CD4-positive, alpha-beta T cell treated with Interleukin-15 for 4 hours (primary cell): ENCODE results near the gene PPP1R14D.
"Not testable (repeated sequence)": the region's sequence is repeated elsewhere in the genome, so short reads cannot be mapped to it uniquely, and the experiment has no call there.

Source experiments
- DNase-seq: peaks from one replicate; pipeline ENCODE4 v3.0.0-alpha.2; 2020; ENCODE audit warnings: low spot score

The PPP1R14D gene, protein sequence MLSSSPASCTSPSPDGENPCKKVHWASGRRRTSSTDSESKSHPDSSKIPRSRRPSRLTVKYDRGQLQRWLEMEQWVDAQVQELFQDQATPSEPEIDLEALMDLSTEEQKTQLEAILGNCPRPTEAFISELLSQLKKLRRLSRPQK

DNA sequence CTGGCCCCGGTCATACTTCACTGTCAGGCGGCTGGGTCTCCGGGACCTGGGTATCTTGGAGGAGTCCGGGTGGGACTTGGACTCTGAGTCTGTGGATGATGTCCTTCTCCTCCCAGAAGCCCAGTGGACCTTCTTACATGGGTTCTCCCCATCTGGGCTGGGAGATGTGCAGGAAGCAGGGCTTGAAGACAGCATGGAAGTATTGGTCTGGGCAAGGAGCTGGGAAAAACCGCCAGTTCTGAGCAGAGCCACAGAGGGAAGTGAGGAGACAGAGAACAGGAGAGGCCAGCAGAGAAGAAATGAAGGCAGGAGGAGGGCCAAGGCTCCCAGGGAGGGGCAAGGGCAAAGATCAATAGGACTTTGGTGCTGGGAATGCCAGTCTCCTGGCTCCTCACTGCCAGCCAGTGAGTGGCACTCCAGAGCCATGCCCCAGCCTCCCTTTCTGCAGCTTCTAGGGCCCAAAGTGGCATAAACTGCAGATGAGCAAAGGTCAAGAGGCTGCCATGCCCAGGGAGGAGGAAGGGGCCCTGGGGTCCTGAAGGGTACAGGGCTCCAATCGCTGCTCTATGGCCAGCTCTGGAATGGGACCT is at the start of gene PPP1R14D:
PPP1R14D (minus strand) TSS at position 262 of the 590 bp plus-strand sequence; CDS start at position 195, 67 bp downstream.
- DNase-seq: no peak

DNA sequence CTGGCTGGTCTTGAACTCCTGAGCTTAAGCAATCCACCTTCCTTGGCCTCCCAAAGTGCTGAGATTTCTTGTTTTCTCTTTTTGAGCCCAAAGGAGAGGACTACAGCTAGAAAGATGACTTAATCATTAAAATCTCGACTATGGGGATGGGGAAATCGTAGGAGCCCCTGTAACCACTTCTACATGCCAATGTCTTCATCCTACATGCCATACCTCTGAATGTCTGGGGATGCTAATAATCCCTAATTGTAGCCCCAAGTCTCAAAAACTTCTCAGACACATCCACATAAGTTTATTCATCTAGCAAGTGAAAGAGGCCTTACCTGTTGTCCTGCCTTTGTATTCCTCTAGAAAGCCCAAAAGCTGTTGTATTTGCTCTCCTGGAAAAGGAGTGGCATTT is 49.2 kb upstream of the PPP1R14D start:
- DNase-seq: no peak

DNA sequence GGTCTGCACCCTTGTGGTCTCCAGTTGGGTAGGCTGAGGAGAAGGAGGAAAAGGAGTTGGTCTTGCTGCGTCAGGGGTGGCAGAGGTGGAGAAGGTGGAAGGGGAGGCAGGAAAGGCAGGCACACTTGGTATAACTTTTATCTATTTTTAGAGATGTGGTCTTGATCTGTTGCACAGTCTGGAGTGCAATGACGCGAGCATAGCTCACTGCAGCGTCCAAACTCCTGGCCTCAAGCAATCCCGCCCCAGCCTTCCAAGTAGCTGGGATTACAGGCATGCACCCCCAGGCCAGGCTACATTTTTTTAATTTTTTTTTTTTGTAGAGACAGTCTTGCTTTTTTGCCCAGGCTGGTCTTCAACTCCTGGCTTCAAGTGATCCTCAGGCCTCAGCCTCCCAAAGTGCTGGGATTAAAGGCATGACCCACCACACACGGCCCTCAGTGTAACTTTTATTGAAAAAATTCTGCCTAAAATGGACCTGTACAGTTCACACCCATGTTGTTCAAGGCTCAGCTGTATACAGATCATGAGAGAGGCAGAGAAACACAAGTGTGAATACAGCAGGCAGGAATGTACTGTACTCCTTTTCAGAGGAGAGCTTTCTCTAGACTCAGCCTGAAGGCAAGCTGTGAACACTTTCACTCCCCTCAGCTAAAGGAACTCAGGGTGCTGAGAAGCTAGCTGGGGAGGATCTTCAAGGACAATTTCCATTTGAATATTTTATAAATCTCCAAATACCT is 47.7 kb upstream of the PPP1R14D start:
- no peak for DNase-seq

DNA sequence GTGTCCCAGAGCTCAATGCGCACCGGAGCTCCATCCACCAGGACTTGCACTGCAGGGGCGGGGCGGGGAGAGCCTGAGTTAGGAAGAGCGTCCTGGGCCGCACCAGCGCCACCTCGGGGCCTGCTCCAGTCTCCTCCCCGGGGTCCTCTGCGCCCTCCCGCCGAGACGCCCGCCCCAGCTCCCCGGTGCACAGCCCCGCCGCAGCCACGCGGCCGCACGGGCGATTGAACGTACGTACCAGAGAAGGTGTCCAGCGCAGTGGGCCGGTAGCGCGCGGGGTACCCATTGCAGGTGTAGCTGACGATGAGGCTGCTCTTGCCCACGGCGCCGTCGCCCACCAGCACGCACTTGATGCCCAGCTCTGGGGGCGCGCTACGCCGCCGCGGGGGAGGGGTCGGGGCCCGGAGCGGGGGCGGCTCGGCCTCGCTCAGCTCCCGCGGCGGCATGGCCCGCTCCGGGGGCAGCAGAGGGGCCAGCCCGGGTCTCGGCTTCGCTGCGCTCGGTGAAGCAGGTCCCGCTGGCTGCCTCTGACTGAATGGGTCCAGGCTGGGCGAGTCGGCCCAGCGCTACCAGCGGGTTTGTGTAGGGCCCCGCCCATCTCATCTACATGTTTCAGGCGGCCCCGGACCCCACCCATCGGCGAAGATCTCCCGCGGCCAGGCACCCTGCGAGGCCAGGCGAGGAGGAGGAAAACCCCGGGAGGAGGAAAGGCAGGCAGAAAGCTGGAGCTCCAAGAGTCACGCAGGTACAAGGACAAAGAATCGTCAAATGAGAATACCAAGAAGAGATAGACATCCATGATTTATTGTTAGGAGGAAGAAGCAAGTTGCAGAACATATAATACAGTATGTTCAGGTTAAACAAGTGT is 45.4 kb upstream of the PPP1R14D start, which contains the start of gene RHOV:
RHOV (minus strand) TSS at position 541 of the 868 bp plus-strand sequence; CDS start at position 446, 95 bp downstream.
- DNase-seq: peak; percentile 45

DNA sequence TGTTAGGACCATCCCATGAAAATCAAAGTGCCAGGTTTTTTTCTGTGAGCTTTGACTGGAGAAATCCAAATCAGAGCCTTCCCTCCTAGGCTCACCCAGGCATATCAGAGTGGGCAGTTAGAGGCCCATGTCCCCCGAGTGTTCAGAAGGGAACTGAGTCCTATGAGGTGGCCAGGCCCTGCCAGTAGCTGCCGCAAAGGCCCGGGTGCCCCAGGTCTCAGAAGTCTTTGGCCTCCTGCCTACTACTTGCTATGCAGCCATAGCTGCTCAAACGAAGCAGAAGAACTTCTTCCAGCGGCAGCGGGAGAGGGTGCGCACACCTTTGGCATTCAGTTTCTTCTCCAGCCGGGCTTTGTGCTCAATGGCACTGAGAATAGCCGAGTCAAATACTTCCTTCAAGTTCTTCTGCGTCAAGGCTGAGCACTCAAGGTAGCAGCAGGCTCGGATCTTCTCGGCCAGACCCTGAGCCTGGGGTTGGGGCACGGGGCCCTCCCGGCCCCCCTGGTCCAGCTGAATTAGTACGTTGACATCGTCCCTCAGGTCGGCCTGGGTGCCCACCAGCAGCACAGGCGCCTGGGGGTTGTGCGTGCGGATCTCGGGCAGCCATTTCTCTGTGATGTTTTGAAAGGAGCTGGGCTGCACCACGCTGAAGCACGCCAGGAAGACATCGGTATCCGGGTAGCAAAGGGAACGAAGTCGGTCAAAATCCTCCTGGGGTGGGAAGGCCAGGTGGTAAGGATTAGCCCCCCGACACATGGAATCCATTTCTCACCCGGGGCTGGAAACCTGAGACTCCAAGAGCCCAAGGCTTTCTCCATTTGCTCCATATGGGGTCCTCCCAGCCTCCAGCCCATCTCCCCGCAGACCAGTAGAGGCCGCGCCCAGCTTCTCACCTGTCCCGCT is 44.5 kb upstream of the PPP1R14D start:
- no peak for DNase-seq

DNA sequence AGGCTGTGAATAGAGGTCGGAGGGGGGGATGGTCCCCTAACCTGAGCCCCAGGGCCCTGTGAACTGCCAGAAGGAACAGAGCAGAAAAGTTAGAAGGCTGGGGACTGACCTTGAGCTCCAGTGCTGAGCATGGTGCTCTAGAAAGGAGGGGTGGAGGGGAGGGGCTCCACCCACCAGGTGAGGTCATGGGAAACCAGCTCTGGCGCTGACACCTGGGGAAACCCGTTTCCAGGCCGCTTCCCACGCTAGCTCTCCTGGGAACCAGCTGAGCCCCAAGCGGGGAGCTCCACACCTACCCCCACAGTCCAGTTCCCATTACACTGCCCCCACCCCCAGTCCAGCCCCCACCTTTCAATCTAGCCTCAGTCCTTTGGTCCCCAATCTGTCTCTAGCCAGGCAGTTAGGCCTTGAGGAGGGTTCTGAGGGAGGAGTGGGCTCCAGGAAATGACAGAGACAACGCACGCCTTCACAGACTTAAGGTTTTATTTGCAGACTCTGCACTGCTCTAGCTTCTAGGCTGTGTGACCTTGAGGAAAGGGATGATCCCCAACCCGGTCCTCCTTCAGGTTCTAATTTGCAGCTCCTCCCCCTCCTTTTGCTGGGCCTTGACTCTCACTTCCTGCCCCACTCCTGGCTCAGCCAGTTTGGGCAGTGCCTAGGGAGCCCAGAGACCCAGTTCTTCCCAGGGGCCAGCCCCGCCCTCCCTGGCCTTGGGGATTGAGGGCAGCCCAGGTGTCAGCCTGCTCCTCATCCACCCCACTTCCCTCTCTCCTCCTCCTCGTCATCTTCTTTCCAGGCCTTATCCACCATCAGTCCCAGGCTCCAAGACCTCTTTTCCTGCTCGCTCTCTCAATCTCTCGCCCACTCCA is 43.5 kb upstream of the PPP1R14D start:
- no peak for DNase-seq

DNA sequence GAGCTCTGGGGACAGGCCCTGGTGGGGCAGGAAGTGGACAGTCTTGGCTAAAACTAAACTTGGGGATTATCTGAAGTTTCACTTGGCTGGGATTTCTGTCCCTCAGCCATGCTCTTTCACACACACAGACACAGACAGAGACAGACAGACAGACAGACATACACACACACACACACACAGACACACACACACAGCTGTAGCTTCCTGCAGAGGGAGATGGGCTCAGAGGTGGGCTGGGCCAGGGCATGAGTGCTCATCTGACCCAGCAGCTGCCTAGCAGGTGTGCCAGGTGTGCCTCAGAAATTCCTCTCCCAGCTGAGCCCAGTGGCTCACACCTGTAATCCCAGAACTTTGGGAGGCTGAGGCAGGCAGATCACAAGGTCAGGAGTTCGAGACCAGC is 42.2 kb upstream of the PPP1R14D start:
- DNase-seq: no peak

DNA sequence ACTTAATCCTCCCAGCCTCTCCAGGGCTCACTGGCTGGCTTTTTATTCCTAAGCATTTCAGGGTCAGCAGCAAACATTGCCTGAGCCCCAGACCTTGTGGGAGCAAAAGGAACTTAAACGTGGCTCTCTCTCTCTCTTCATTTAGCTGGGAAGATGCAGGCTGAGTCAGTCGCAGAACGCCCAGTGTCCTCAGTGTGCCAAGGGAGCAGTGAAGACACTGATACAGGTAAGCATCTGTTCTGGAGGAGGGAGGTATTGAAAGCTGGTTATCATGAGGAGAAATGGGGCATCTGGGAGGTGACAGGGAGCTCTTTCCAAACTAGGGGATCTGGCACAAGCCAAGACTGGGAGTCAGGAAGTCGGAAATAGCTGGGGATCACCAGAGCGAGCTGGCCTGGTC is 41.2 kb upstream of the PPP1R14D start:
- no peak for DNase-seq

DNA sequence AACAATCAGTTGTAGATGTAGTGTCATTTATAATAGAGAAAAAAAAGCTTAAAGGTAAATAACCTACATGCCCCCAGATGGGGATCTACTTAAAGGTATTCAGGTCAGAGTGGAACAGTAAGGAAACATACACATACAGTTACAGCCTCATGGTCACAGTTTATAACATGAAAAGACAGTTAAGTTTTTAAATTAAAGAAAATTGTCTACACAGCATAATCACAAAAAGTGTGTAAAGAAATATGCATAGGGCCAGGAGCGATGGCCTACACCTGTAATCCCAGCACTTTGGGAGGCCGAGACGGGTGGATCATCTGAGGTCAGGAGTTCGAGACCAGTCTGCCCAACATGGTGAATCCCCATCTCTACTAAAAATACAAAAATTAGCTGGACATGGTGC is 38.7 kb upstream of the PPP1R14D start:
- DNase-seq: no peak

DNA sequence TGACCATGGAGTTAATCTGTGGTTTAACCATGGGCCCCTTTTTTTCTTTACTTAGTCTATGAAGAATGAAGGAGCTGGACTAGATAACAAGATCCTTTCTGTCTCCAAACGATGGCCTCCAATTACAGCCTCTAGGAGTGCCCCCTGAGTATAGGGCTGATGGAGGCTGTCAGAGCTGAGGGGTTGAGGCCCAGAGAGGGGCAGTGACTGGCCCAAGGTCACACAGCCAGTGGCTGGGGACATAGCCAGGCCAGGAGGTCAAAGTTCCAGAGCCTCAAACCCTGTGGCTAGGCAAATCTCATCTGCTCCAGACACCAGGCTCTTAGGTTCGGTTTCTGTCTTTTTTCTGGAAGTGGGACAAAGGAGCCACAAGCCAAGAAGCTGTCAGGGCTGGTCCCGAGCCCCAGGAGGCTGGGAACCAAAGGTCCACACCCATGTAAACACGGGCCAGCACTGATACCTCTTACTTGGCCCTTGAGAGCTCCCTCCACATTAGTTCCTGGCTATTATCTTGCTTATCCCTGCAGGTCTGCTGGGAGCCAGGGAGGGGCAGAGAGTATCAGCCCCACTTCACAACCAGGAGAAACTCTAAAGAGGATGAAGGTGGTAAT is 35.3 kb upstream of the PPP1R14D start:
- no peak for DNase-seq

DNA sequence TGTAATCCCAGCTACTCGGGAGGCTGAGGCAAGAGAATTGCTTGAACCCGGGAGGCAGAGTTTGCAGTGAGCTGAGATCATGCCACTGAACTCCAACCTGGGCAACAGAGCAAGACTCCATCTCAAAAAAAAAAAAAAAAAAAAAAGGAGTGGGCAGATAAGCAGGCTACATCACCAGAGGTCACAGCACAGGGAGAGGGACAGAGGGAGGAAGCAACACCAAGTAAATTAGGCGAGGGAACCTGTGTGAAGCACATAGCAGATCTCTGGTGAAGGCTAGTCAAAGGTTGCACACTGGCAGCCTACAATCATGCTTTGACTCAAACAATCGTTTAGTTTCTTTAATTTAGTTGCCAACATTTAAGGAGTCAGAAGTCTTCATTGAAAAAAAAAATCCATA is 32.6 kb upstream of the PPP1R14D start:
- not testable (repeated sequence) for DNase-seq

DNA sequence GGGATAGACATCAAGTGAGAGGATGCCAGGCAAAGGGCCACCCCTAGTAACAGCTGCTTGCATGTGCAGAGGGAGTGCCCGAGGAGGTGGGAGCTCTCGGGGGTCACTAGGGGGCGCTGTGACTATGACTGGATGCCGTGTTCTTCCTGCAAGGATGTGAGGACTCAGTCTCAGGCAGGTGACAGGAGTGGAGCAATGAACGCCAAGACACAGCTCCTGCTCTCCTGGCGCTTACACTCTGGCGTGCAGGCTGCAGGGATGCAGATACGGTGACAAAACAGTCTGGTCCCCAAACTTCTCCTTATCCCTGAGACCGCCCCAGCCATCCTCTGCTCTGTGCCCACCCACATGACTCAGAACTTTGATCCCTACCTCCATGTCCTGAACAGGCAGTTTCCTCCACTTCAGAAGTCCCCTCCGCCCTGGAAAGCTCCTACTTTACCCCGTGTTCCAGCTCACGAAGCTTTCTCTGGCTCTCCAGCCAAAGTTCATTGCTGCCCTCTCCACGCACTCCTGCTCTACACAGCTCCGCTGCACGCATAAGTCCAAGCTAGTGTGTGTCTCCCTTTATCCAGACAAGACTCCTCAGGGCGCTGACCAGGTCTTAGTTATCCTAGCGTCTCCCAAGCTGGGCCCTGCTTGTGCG is 30.8 kb upstream of the PPP1R14D start:
- DNase-seq: peak; percentile 79

DNA sequence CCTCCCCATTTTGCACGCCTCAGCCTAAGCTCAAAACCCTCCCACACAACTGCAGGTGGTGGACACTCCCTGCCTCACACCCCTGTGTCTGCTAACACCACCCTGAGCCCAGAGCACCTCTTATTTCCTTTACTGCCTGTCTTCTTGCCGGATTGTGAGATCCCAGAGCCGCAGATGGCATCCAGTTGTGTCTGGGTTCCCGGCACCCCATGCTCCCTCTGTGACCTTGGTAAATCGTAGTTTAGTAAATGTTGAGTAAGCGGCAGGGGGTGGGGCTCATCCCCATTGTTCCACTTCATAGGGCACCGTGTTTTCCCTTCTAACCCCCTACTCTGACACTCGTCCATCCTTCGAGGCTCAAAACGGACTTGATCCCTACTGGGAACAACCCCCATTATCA is 30.2 kb upstream of the PPP1R14D start:
- DNase-seq: no peak

DNA sequence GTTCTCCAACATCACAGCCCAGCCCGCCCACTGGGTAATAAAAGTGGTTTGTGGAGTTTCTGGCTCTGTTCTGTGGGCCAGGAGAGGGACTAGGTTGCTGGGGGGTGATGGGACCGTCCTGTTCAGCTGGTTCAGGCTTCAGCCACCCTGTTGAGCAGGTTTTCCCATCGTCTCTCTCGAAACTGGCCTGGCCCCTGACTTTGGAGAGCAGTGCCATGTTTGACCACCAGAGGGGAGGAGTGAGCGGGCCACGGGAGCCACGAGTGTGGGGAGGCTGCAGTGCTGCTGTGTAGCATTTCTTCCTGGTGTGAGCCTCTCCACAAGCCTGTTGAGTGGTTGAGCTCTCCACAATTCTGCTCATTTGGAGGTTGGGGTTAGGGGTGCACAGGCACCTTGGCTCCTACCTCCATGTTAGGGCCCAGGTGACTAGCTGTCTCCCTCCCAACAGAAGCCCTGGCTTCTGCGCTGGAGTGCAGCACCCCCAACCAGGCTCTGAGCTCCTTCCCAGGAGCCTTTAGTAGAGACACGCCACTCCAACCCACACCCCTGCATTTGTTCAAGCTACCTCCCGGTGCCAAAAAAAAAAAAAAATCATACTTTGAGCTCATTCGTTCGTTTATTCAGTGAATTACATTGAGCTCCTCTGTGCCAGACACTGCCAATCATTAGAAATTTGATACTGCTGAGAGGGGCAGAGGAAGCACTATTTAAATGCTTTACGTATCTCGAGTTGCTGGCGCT is 29.3 kb upstream of the PPP1R14D start:
- peak; percentile 83 for DNase-seq

DNA sequence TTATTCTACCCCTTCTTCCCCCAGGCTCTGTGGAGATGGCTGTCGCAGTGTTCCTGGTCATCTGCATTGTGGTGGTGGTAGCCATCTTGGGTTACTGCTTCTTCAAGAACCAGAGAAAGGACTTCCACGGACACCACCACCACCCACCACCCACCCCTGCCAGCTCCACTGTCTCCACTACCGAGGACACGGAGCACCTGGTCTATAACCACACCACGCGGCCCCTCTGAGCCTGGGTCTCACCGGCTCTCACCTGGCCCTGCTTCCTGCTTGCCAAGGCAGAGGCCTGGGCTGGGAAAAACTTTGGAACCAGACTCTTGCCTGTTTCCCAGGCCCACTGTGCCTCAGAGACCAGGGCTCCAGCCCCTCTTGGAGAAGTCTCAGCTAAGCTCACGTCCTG is 28.2 kb upstream of the PPP1R14D start:
- no peak for DNase-seq

DNA sequence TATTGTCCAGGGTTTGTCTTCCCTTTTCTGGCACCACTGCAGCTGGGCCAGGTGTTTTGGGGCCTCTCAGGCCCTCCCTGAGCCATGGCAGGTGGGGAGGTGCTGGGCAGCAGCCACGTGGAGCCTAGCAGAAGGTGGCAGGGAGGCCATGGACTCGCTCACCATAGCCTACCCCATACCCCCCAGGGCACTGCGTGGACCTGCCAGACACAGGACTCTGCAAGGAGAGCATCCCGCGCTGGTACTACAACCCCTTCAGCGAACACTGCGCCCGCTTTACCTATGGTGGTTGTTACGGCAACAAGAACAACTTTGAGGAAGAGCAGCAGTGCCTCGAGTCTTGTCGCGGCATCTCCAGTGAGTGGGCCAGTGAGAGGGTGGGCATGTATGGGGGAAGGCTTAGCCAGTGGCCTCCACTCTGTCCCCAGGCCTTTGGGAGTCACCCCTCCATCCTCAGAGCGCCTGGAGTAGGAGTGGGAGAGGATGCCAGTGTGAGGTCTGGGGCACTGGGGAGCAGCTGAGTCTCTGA is 27.3 kb upstream of the PPP1R14D start:
- DNase-seq: no peak

DNA sequence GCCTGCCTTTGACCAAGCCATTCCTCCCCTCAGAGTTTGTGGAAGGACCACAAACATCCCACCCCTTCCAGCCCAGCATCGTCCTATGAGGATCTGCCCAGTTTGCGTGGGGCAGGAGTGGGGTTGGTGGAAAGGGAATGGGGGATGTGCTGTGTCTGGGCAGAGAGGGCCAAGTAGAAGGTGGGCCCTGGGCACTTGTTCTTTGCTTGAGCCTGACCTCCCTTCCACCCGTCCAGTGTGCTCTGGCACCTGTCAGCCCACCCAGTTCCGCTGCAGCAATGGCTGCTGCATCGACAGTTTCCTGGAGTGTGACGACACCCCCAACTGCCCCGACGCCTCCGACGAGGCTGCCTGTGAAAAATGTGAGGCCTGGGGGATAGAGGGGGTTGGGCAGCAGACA is 25.7 kb upstream of the PPP1R14D start:
- DNase-seq: no peak

DNA sequence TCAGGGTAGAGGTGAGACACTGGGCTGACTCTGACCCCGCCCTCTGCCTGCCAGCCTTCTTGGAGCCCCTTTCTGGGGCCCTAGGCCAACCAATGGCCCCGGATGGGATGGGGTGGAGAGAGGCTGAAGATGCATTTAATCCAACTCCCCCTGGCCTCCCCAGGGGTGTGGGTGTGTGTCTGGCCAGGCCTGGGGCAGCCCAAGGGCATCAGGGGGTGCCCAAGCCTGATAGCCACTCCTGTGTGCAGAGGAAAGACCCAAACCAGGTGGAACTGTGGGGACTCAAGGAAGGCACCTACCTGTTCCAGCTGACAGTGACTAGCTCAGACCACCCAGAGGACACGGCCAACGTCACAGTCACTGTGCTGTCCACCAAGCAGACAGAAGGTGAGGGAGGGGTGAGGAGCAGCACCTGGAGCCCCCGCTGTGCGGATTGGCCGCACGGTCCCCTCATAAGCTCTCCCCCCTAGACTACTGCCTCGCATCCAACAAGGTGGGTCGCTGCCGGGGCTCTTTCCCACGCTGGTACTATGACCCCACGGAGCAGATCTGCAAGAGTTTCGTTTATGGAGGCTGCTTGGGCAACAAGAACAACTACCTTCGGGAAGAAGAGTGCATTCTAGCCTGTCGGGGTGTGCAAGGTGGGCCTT is 24.9 kb upstream of the PPP1R14D start:
- no peak for DNase-seq
